HCT116 (cell line): ENCODE measurements around the gene ATXN7L2.

Experiments
- POLR2A ChIP-seq: IDR thresholded peaks from 2 replicates; pipeline ENCODE4 v1.7.0; 2011; ENCODE audit warnings: borderline replicate concordance; ENCODE audit not compliant: insufficient read depth, insufficient read length; ENCODE audit errors: extremely low read depth
- TF ChIP-seq, protein P1 (sequence below): IDR thresholded peaks from 2 replicates; pipeline ENCODE4 v1.6.1; 2011; ENCODE audit warnings: mild to moderate bottlenecking, low read length, moderate library complexity; ENCODE audit not compliant: insufficient replicate concordance; ENCODE audit errors: extremely low read depth
- TF ChIP-seq, protein P2 (sequence below), 3 experiments: fragments of 200-600 bp in 1 of 3; sonication (generic) in 1 of 3; IDR thresholded peaks in 2 of 3; conservative IDR thresholded peaks in 1 of 3; 2 replicates each; pipeline ENCODE4 v1.5.1; 2012 to 2017; ENCODE audit warnings: low read depth in 2 of 3, low read length in 2 of 3, antibody characterized with exemption in 1 of 3, borderline replicate concordance in 1 of 3, control low read depth in 1 of 3, mild to moderate bottlenecking in 1 of 3, mixed read lengths in 1 of 3, mixed run types in 1 of 3, moderate library complexity in 1 of 3; ENCODE audit not compliant: insufficient read depth in 1 of 3

DNA sequence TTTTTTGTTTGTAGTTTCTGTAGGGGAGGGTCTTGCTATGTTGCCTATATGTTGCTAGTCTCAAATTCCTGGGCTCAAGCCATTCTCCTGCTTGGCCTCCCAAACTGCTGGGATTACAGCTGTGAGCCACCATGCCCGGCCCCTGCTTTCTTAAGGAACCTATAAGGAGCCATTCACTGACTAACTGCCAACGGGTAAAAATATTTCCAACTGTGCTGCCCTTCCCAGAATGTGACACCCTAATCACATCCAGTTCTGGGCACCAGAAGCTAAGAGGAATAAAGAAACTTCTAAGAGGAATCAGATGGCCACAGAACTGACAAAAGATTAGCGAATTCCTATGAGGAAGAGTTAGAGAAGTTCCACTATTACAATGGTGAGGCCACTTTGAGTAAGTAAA, 10.9 kb upstream of the ATXN7L2 start:
- TF ChIP-seq, protein P1, sequence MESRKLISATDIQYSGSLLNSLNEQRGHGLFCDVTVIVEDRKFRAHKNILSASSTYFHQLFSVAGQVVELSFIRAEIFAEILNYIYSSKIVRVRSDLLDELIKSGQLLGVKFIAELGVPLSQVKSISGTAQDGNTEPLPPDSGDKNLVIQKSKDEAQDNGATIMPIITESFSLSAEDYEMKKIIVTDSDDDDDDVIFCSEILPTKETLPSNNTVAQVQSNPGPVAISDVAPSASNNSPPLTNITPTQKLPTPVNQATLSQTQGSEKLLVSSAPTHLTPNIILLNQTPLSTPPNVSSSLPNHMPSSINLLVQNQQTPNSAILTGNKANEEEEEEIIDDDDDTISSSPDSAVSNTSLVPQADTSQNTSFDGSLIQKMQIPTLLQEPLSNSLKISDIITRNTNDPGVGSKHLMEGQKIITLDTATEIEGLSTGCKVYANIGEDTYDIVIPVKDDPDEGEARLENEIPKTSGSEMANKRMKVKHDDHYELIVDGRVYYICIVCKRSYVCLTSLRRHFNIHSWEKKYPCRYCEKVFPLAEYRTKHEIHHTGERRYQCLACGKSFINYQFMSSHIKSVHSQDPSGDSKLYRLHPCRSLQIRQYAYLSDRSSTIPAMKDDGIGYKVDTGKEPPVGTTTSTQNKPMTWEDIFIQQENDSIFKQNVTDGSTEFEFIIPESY, result no peak
- TF ChIP-seq, protein P2, sequence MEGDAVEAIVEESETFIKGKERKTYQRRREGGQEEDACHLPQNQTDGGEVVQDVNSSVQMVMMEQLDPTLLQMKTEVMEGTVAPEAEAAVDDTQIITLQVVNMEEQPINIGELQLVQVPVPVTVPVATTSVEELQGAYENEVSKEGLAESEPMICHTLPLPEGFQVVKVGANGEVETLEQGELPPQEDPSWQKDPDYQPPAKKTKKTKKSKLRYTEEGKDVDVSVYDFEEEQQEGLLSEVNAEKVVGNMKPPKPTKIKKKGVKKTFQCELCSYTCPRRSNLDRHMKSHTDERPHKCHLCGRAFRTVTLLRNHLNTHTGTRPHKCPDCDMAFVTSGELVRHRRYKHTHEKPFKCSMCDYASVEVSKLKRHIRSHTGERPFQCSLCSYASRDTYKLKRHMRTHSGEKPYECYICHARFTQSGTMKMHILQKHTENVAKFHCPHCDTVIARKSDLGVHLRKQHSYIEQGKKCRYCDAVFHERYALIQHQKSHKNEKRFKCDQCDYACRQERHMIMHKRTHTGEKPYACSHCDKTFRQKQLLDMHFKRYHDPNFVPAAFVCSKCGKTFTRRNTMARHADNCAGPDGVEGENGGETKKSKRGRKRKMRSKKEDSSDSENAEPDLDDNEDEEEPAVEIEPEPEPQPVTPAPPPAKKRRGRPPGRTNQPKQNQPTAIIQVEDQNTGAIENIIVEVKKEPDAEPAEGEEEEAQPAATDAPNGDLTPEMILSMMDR (IDR thresholded peaks at IDR 0.05 in 2 of 3, conservative IDR thresholded peaks at IDR 0.05 in 1 of 3; ENCODE audit: borderline replicate concordance in 1 of 3, insufficient read depth in 1 of 3, low read depth in 2 of 3, low read length in 2 of 3), result no peak
- no peak for TF ChIP-seq POLR2A
